Uterus (tissue), 4 donors: ENCODE data around the gene DCAF8. TPM values are rescaled to one million over a fixed set of nuclear protein-coding genes. Genes with fewer than 3 reads are reported as not detected.
A peak's percentile ranks its signal among the peaks of the same experiment; 100 is the strongest.

ENCODE experiments used
- DNase-seq, 2 donors: peaks; one replicate each; pipeline ENCODE4 v3.0.0-alpha.2; 2019 to 2020
- H3K27ac ChIP-seq, 2 donors: fragments of 200-600 bp; sonication (generic); 1 replicate in 1 of 2; 2 replicates in 1 of 2; pipeline ENCODE4 v1.5.1; 2016 to 2018
- H3K27me3 ChIP-seq, 2 donors: fragments of 200-600 bp; sonication (generic); one replicate each; pipeline ENCODE4 v1.5.1; 2018 to 2019; ENCODE audit warnings: control low read depth in 1 of 2
- H3K36me3 ChIP-seq, 2 donors: fragments of 200-600 bp; sonication (generic); one replicate each; pipeline ENCODE4 v1.5.1; 2019; ENCODE audit warnings: control low read depth in 1 of 2
- H3K4me1 ChIP-seq, 2 donors: fragments of 200-600 bp; sonication (generic); one replicate each; pipeline ENCODE4 v1.5.1; 2018 to 2019; ENCODE audit warnings: control low read depth in 1 of 2
- H3K4me3 ChIP-seq, 2 donors: fragments of 200-600 bp; sonication (generic); 1 replicate in 1 of 2; 2 replicates in 1 of 2; pipeline ENCODE4 v1.5.1; 2018 to 2019; ENCODE audit warnings: mild to moderate bottlenecking in 1 of 2
- H3K9me3 ChIP-seq, 2 donors: fragments of 200-600 bp; sonication (generic); one replicate each; pipeline ENCODE4 v1.5.1; 2019; ENCODE audit warnings: control low read depth in 1 of 2
- POLR2A ChIP-seq, 2 donors: fragments of 450-650 bp; IDR thresholded peaks; one replicate each; pipeline ENCODE4 v1.6.1; 2016; ENCODE audit warnings: antibody characterized with exemption in 2 of 2, mild to moderate bottlenecking in 1 of 2, moderate library complexity in 1 of 2
- intact Hi-C: fragments of 100-400 bp; cut with DNase I; formaldehyde crosslinking; loops from one replicate; pipeline ENCODE4 v1.15.1; 2023; ENCODE audit warnings: low total_unique reads
- total RNA-seq, 4 donors: library from RNA; depleted of rRNA in 3 of 4; stranded (reverse); fragments of >200 nt in 3 of 4; gene quantifications; one replicate each; pipeline versions ENCODE4 v1.1.0 to v1.2.4, GENCODE V29; 2014 to 2023
- TF ChIP-seq, protein P1 (sequence below), 4 experiments: fragments of 200-600 bp in 2 of 4; fragments of 450-650 bp in 2 of 4; sonication (generic) in 2 of 4; IDR thresholded peaks; one replicate each; pipeline ENCODE4 v1.5.1; 2016 to 2019; ENCODE audit warnings: antibody characterized with exemption in 4 of 4, mild to moderate bottlenecking in 2 of 4, moderate library complexity in 1 of 4
- donor health status: DM: yes; HTN: yes; CAD: no.

DCAF8 gene
- total RNA-seq, 4 donors from 2014 or later, result 36.8 to 167 (median 94.8) TPM

DNA sequence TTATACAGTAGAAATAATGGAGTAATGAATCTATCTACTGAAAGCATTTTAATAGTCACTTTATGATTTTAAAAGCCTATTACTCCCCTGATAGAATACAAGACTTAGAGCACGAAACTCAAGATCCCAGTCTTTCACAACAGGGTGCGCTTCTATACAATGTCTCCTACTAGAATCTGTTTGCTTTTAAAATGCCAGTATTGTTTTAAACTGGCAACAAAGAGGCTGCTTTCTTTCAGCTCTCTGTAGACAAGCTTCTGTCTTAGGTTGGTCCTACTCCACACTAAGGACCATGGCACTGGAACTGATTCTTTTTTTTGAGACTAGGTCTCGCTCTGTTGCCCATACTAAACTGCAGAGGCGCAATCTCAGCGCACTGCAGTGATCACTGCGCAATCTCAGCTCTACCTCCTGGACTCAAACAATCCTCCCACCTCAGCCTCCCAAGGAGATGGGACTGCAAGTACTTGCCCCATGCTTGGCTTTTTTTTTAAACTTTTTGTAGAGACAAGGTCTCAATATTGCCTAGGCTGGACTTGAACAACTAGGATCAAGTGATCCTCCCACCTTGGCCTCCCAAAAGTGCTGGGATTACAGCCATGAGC, 4.8 kb downstream of the DCAF8 start:
- Histone ChIP-seq H3K9me3 (no peaks in the 10 kb centered on the region), H3K27me3 (no peaks in the 10 kb centered on the region), H3K4me1 (peaks cover 0 to 5% of the 10 kb centered on the region in 2 donors), H3K4me3 (no peak overlapping the region), H3K36me3 (no peaks in the 10 kb centered on the region), H3K27ac (no peak overlapping the region)
- TF ChIP-seq, protein P1, sequence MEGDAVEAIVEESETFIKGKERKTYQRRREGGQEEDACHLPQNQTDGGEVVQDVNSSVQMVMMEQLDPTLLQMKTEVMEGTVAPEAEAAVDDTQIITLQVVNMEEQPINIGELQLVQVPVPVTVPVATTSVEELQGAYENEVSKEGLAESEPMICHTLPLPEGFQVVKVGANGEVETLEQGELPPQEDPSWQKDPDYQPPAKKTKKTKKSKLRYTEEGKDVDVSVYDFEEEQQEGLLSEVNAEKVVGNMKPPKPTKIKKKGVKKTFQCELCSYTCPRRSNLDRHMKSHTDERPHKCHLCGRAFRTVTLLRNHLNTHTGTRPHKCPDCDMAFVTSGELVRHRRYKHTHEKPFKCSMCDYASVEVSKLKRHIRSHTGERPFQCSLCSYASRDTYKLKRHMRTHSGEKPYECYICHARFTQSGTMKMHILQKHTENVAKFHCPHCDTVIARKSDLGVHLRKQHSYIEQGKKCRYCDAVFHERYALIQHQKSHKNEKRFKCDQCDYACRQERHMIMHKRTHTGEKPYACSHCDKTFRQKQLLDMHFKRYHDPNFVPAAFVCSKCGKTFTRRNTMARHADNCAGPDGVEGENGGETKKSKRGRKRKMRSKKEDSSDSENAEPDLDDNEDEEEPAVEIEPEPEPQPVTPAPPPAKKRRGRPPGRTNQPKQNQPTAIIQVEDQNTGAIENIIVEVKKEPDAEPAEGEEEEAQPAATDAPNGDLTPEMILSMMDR (IDR thresholded peaks at IDR 0.05), result no peak
- TF ChIP-seq POLR2A (IDR thresholded peaks at IDR 0.05), result no peak
- intact Hi-C loops, result loop anchor here (10.0 kb wide), 1 partner anchor 63 kb away; the partner anchor contains the start of gene CASQ1
- DNase-seq, result no peak

DNA sequence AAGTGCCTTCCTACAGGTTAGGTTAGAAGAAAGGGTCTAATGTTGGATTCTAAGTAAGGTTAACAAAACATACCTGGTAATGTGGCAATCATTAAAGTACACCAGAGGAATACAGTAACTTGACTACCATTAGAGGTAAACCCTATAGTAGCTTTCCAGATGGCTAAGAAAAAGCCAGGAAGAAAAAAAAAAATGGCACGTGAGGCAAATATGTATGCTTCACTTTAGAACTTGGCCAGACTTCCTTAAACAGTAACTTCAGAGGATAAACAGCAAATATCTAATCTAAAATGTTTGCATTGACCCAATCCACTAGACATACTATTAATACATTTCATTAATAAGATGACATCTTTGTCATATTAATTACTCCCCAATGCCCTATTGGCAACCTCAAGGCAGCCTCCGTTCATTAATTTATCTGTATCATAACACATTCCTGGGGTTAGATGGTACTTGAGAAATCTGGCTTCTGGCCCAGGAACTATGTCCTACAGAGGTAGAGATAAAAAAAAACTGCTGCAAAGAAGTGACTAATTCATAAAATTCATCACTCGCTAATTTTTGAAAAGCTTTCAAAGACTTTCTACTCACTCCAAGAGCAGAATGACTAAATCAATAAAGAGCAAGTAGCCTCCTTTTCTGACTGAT, 5.8 kb downstream of the DCAF8 start:
- Histone ChIP-seq H3K4me3 (no peak overlapping the region), H3K9me3 (no peaks in the 10 kb centered on the region), H3K4me1 (peaks cover 0 to 5% of the 10 kb centered on the region in 2 donors), H3K27me3 (no peaks in the 10 kb centered on the region), H3K36me3 (no peaks in the 10 kb centered on the region), H3K27ac (no peak overlapping the region)
- intact Hi-C loops, result loop anchor here (10.0 kb wide), 1 partner anchor 62 kb away; the partner anchor contains the start of gene CASQ1
- no peak for TF ChIP-seq POLR2A (IDR thresholded peaks at IDR 0.05)
- TF ChIP-seq, protein P1 (IDR thresholded peaks at IDR 0.05), result no peak
- no peak for DNase-seq

DNA sequence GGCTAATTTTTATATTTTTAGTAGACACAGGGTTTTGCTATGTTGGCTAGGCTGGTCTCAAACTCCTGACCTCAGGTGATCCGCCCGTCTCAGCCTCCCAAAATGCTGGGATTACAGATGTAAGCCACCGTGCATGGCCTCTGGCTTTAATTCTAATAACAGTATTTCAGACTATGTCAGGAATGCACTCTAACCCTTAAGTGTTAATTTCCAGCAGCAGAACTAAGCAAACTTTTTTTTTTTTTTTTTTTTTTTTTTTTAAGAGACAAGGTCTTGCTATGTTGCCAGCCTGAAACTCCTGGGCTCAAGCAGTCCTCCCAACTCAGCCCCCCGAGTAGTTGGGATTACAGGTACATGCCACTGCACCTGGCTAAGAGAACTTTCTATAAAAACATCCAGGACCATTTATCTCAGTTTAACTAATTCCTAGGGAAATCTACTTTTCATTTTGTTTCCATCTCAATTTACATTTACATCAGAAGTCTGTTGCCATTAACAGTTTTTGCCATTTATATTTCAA, 6.5 kb downstream of the DCAF8 start:
- Histone ChIP-seq H3K36me3 (no peaks in the 10 kb centered on the region), H3K27me3 (no peaks in the 10 kb centered on the region), H3K27ac (no peak overlapping the region), H3K4me1 (peaks cover 0 to 5% of the 10 kb centered on the region in 2 donors), H3K4me3 (no peak overlapping the region), H3K9me3 (no peaks in the 10 kb centered on the region)
- intact Hi-C loops, result loop anchor here (10.0 kb wide), 1 partner anchor 61 kb away; the partner anchor contains the start of gene CASQ1
- DNase-seq, result no peak
- no peak for TF ChIP-seq POLR2A (IDR thresholded peaks at IDR 0.05)
- TF ChIP-seq, protein P1 (IDR thresholded peaks at IDR 0.05), result no peak

DNA sequence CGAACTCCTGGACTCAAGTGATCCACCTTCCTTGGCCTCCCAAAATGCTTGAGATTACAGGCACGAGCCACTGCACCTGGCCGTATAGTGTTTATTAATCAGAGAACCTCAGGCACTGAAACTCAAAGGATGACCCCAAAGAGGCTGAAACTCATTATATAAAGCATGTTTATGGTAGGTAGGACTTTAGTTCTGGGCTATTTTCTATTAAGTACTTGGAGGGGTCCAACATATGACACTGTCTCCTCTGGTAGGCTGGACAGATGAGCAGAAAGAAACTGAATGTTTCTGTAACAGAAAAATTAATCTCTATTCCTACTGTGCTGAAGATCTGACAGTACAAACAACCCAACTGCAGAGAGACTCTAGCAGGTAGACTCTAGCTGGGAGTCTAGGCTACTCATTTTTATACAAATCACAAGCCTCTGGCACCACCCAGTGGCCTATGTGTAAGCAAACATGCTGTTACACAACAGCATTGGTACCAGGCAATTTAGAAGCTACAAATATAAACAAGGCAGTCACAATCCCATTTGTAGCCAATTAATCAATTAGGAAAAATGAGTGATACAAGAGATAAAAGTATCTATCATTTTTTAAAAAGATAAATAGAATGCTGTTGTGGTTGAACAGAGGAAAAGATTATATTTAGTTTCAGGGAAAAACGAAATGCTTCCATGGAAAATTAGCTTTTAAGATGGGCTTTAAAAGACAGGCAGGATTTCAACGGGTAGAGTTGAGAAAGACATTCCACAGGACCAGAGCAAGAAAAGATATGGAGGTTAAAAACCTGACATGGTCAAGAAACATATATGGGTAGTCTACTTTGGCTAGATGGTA, 10.4 kb downstream of the DCAF8 start:
- no peaks in the 10 kb centered on the region for H3K27me3 ChIP-seq
- H3K36me3 ChIP-seq, result no peaks in the 10 kb centered on the region
- H3K4me3 ChIP-seq, result no peak overlapping the region
- H3K4me1 ChIP-seq, result no peaks in the 10 kb centered on the region
- intact Hi-C loops, result loop anchor here (10.0 kb wide), 1 partner anchor 57 kb away; the partner anchor contains the start of gene CASQ1
- H3K9me3 ChIP-seq, result no peaks in the 10 kb centered on the region
- DNase-seq, result peak; percentile 46 to 69
- peak overlapping the region in 1 of 2 donors; percentile 28 for H3K27ac ChIP-seq
- TF ChIP-seq POLR2A (IDR thresholded peaks at IDR 0.05), result no peak
- TF ChIP-seq, protein P1 (IDR thresholded peaks at IDR 0.05), result peak; percentile 50 to 88 (median 74)
